GM12874 (cell line): ENCODE measurements around the gene ACTR1A.

Experiments
- TF ChIP-seq, protein P1 (sequence below): IDR thresholded peaks from 2 replicates; pipeline ENCODE4 v1.5.1; 2011; ENCODE audit warnings: low read depth, mild to moderate bottlenecking, control low read depth, low read length, moderate library complexity; ENCODE audit not compliant: insufficient read depth

ACTR1A gene

GRCh38 chr10:102434394-102435132 is 67.9 kb downstream of the ACTR1A start:
- TF ChIP-seq, protein P1, sequence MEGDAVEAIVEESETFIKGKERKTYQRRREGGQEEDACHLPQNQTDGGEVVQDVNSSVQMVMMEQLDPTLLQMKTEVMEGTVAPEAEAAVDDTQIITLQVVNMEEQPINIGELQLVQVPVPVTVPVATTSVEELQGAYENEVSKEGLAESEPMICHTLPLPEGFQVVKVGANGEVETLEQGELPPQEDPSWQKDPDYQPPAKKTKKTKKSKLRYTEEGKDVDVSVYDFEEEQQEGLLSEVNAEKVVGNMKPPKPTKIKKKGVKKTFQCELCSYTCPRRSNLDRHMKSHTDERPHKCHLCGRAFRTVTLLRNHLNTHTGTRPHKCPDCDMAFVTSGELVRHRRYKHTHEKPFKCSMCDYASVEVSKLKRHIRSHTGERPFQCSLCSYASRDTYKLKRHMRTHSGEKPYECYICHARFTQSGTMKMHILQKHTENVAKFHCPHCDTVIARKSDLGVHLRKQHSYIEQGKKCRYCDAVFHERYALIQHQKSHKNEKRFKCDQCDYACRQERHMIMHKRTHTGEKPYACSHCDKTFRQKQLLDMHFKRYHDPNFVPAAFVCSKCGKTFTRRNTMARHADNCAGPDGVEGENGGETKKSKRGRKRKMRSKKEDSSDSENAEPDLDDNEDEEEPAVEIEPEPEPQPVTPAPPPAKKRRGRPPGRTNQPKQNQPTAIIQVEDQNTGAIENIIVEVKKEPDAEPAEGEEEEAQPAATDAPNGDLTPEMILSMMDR = no peak

DNA sequence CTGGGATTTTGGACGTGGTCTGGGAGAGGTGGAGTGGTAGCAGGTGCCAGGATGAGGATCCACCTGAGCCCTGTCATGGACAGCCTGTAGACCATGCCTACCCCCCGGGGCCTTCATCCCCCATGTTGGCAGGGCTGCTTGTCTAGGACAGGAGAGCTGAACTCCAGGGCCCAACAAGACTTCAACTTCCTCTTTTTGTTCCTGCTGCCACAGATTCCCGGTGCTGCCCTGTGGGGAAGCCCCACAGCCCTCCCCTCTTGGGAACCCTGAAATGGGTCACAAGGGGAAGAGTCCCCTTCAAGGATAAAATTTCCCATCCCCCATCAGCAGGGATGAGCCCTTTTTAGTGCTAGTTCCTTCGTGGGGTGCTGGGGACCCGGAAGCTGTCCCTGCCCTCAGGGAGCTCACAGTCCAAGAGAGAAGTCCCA is 68.9 kb downstream of the ACTR1A start:
- TF ChIP-seq, protein P1 = no peak

- TF ChIP-seq, protein P1 = 0 out of 2 replicates have a peak, but pooled peaks have one; percentile 3
Observed at GRCh38 chr10:102432162-102432950, 70.2 kb downstream of the ACTR1A start, which contains the start of gene CUEDC2. Gene CUEDC2, minus strand, starts transcription at chr10:102432574. Its CDS starts 7,386 bp downstream, at chr10:102425188.

- TF ChIP-seq, protein P1 = no peak
Observed at GRCh38 chr10:102431452-102432124, 70.9 kb downstream of the ACTR1A start.

- TF ChIP-seq, protein P1 = no peak
Observed at GRCh38 chr10:102429468-102429867, 73.0 kb downstream of the ACTR1A start.
